HG03342 (cell line): ENCODE data around the gene ETV7.

Source experiments
- ATAC-seq: cut with Tn5 transposase; IDR thresholded peaks from one replicate; pipeline ENCODE4 v1.9.1; 2021; ENCODE audit warnings: mild to moderate bottlenecking, moderate library complexity; ENCODE audit not compliant: unreplicated experiment

ETV7 gene

DNA sequence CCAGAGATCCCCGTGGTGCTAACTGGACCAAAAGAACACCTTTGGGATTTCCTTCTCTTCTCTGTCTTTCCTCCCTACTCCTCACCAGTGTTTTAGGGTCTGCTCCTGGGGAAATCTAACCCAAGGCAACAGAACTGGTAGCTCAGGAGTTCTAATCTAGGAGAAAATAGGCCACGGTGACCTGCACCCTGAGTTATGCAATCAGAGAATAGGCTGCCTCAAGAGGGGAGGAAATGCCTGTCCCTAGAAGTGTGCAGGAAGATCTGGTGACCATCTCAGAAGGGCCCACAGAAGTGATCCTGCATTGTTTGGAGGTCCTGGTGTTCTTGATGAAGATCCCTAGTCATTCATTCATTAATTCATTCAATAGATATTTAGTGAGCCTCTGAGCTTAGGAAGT, 3.4 kb downstream of the ETV7 start:
- no peak for ATAC-seq

GRCh38 chr6:36383606-36384005, 3.9 kb downstream of the ETV7 start:
- no peak for ATAC-seq

DNA sequence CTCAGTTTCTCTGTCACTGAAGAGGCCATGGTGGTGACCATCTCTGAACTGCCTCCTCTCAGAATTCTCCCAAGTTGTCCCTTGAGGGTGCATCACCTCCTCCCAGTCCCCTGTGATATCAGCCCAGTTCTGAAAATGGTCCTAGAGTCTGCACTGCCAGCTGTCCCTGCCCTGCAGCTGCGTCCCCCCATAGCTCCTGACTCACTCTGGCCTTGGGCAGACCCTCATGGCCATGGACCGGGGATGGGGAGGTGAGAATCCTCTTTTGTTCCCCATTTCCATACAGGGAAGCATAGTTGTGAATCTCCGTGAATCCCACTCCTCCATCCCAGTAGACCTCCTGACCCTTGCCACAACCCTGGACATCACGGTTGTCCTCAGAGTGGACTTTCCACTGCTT, 4.5 kb downstream of the ETV7 start:
- ATAC-seq, result no peak

GRCh38 chr6:36381502-36382389, 5.7 kb downstream of the ETV7 start:
- no peak for ATAC-seq

DNA sequence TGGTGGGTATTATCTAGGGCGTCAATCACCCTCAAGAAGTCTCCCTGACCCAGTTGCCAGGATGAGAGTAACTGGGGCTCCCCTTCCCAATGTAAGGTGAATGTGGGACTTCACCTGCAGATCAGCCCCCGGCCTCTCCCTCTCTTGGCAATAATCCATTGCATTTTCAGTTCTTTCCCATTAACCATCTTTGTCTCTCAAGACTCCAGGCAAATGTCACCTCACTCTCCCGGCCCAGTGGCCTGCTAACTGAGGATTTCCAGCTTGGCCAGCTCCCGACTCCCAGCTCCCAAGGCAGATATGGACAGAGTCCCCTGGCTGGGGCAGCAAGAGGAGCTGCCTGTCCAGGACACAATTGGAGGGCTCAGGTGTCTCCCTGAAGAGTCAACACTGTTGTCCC, 7.3 kb downstream of the ETV7 start:
- no peak for ATAC-seq

DNA sequence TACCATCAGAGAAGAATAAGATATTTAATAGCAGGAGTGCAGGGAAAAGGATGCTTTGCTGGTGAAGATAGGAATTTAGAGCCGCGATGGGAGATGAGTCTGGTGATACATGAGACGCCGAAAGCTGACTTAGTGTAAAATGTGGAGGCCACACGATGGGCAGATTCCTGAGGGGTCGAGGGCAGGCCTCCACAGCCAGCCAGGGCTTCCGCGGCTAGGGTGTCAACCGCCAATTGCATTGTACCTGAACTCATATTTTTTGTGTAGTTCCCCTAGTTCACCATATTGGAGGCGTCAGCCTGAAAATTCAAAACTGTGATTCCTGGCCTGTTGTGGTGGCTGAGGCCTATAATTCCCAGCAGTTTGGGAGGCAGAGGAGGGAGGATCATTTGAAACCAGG, 8.5 kb downstream of the ETV7 start:
- ATAC-seq, result no peak

- ATAC-seq, result no peak
These were observed 9.1 kb downstream of the ETV7 start for GRCh38 chr6:36378243-36378920.

DNA sequence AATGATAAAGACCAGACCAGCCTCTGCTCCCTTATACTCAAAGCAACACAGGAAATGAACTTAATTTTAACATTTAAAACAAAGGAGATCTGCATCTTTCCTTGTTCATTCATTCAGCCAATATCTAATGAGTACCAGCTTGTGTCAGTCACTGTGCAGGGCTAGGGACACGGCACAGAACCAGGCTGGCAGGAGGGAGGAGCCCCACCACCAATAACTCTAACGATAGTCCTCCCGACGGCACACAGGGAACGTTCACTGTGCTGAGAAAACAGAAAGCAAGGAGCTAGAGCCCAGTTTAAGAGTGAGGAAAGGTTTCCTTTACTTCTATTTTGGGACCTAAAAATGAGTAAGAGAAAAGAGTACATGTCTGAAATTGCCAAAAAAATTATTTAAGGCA, 9.9 kb downstream of the ETV7 start:
- no peak for ATAC-seq

GRCh38 chr6:36376742-36377141, 10.7 kb downstream of the ETV7 start:
- no peak for ATAC-seq

DNA sequence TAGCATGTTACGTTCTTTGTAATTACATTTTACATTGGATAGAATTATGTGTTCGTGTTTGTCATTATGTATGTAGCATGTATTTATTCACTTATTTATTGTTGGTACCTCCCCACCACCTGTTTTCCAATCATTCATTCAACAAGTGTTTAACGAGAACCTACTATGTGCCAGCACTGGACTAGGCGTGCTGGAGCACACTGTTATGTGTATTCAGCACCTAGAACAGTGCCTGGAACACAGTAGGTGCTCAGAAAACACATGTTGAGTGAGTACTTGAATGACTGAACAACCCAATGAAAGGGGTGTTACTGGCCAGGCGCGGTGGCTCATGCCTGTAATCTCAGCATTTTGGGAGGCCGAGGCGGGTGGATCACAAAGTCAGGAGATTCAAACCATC, 11.3 kb downstream of the ETV7 start:
- no peak for ATAC-seq

GRCh38 chr6:36375644-36376155, 11.8 kb downstream of the ETV7 start:
- no peak for ATAC-seq

GRCh38 chr6:36374972-36375371, 12.5 kb downstream of the ETV7 start:
- ATAC-seq, result no peak

DNA sequence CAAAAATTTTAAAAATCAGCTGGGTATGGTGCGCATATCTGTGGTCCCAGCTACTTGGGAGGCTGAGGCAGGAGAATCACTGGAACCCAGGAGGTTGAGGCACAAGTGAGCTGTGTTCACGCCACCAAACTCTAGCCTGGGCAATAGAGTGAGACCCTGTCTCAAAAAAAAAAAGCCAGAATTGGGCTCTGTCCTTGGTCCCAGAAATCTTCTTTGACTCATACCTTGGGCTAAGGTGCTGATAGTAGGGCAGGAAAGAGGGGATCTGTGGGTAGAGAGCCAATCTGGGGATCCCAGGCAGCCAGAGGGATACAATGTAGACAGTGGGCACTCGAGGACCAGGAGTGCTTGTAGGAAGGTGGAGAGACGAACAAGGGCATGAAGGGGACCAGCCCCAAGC, 13.3 kb downstream of the ETV7 start:
- no peak for ATAC-seq

DNA sequence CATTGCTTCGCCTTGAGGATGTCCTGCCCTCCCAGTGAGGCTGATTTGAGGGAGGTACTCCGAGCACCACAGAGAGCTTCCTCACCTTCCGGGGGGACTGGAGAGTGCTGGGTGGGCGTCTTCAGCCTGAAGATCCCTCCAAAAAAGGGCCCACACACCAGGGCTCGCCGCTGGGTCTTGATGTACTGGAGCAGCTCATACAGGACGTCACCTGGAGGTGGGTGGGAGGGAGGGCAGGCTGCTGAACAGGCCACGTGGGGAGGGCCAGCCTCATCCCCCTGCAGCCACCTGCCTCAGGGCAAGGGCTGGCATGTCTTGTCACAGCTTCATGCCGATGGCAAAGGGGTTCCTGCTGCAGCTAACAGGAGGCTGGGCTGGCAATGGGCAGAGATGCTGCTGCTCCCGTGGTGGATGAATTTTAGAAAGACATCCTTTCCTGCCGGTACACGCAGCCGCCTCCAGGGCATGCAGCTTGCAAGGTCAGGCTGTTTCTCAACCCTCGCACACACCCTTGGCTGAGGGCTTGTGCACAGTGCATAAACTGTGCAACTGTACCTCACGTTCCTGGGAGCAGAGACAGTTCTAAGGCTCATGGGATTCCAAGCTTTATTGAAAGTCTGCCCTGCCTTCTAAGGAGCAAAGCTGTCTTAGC, 14.0 kb downstream of the ETV7 start:
- ATAC-seq, result no peak

DNA sequence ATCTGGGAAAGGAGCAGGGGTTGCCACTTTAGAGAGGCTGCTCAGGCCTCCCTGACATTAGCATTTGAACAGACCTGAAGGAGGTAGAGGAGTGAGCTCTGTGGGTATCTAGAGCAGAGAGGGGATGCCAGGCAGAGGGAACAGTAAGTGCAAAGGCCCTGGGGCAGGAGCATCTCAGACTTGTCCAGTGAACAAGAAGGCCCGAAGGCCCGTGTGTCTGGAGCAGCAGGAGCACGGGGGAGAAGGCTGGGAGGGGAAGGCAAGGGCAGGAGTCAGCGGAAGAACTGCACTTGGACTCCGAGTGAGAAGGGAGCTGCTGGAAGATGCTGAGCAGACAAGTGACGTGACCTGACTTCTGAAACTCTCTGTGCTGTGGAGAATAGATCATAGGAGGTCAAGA, 15.4 kb downstream of the ETV7 start:
- ATAC-seq, result no peak

- no peak for ATAC-seq
These were observed 16.3 kb downstream of the ETV7 start for GRCh38 chr6:36371211-36371610.

GRCh38 chr6:36370638-36371037, 16.8 kb downstream of the ETV7 start:
- no peak for ATAC-seq

DNA sequence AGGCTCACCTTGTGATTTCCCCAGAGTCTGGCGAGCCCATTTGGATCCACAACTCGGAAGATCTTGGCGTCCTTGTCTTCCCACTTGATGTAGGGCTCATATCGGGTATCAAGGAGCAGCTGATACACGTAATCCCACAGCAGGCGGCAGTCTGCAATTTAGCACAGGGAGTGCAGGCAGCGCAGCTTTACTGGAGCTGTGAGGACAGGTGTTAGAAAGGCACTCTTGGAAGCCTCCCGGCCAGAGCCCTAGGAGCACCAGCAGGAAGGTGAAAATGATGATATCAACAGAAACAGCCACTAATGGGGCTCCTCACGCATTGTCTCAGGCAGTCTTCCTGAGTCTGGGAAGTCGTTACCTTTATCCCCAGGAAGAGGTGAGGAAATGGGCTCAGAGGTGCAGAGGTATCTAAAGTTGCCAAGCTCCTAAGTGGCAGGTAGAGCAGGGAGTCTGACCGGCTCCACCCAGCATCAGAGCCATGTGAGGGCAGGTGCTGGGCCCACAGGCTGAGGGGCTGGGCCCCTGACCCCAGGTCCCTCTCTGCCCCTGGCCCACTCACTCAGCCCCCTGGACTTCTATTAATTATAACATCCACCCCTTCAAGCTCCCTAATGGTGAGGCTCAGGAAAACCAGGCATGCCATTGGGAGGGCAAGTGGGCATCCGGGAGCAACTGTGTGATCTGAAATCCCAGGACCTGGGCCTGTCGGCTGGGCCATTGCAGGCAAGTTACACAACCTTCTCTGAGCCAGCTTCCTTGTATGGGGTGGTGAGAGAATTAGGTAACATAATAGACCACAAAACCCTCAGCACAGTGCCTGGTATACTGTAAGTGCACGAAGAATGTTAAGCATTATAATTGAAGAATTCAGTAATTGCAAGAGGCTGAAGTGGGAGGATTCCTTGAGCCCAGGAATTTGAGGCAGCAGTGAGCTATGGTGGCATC, 18.3 kb downstream of the ETV7 start:
- ATAC-seq, result no peak

DNA sequence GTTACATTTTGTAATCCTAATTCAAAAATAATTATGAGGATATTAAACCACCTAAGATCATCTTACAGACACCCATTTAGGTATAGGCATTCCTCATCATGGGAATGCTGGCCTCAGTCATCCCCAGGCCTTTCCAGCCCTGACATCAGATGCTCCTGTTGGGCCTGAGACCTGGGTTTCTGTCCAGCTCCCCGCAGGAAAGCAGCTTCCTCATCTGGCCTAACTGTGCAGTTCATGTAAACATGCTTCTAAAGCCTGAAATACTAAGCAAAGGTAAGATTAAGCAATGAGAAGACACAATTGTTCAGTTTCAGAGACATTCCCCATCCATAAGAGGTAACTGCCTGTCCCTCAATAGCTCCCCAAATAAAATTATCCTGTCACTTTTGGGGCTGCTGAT, 19.0 kb downstream of the ETV7 start:
- no peak for ATAC-seq

GRCh38 chr6:36367743-36368142, 19.7 kb downstream of the ETV7 start:
- ATAC-seq, result no peak
